ENCODE measurements around the gene GPC5. TPM values are rescaled to one million over a fixed set of nuclear protein-coding genes. Genes with fewer than 3 reads are reported as not detected.

Gene GPC5
- total and polyA plus RNA-seq, 2 of the 13 experiments (the other 11 are each of a cell fraction or from before 2014, with no cell fraction given) = 0.02 to 0.07 TPM

GRCh38 chr13:91372911-91373310, 25.5 kb upstream of the GPC5 start (continued):
- TF ChIP-seq ZNF790 (CRISPR knock-in tag; IDR thresholded peaks at IDR 0.05; ENCODE audit: borderline replicate concordance) (no peak), SIX1 (CRISPR knock-in tag; IDR thresholded peaks at IDR 0.05; ENCODE audit: borderline replicate concordance) (0 out of 2 replicates have a peak, but pooled peaks have one; percentile 24), MED1 (CRISPR knock-in tag; IDR thresholded peaks at IDR 0.05) (no peak; the same call in 1 of the 2 replicates), NFIB (CRISPR knock-in tag; IDR thresholded peaks at IDR 0.05; ENCODE audit: borderline replicate concordance) (no peak), FOXM1 (CRISPR knock-in tag; IDR thresholded peaks at IDR 0.05) (no peak), HDAC2 (CRISPR knock-in tag; IDR thresholded peaks at IDR 0.05) (no peak), ZNF10 (CRISPR knock-in tag; IDR thresholded peaks at IDR 0.05; ENCODE audit: borderline replicate concordance, low read depth) (no peak), AHDC1 (CRISPR knock-in tag; IDR thresholded peaks at IDR 0.05; ENCODE audit: borderline replicate concordance) (0 out of 2 replicates have a peak, but pooled peaks have one; percentile 46), MLLT10 (CRISPR knock-in tag; IDR thresholded peaks at IDR 0.05) (no peak), ZNF550 (CRISPR knock-in tag; IDR thresholded peaks at IDR 0.05; ENCODE audit: borderline replicate concordance) (no peak), ZSCAN20 (CRISPR knock-in tag; IDR thresholded peaks at IDR 0.05; ENCODE audit: borderline replicate concordance) (no peak), SP140L (CRISPR knock-in tag; IDR thresholded peaks at IDR 0.05; ENCODE audit: borderline replicate concordance) (no peak), LRRFIP1 (CRISPR knock-in tag; conservative IDR thresholded peaks at IDR 0.05) (no peak), PLSCR1 (CRISPR knock-in tag; IDR thresholded peaks at IDR 0.05; ENCODE audit: borderline replicate concordance) (no peak), ZIK1 (CRISPR knock-in tag; IDR thresholded peaks at IDR 0.05; ENCODE audit: borderline replicate concordance, low read depth) (no peak), ZMYM3 (CRISPR knock-in tag; IDR thresholded peaks at IDR 0.05) (no peak), ZNF121 (CRISPR knock-in tag; IDR thresholded peaks at IDR 0.05) (no peak), TOE1 (CRISPR knock-in tag; IDR thresholded peaks at IDR 0.05) (no peak), MTA1 (CRISPR knock-in tag; IDR thresholded peaks at IDR 0.05; ENCODE audit: borderline replicate concordance) (no peak), ZNF580 (CRISPR knock-in tag; IDR thresholded peaks at IDR 0.05; ENCODE audit: borderline replicate concordance, low read depth) (no peak)

All from HepG2 (cell line).